ENCODE results near the gene CBY2. TPM values are rescaled to one million over a fixed set of nuclear protein-coding genes. Genes with fewer than 3 reads are reported as not detected.
A peak's percentile ranks its signal among the peaks of the same experiment; 100 is the strongest.

CBY2 gene
- total RNA-seq, 6 donors from 2014 or later: not detected

GRCh38 chr13:45691251-45691650, 10.9 kb upstream of the CBY2 start:
- DNase-seq (no peak), ATAC-seq (ENCODE audit: low FRiP score in 2 of 2) (no peak)
- no peak for TF ChIP-seq CTCF (IDR thresholded peaks at IDR 0.05)
- no peak for TF ChIP-seq EP300 (IDR thresholded peaks at IDR 0.05)
- no peak for TF ChIP-seq POLR2AphosphoS5 (IDR thresholded peaks at IDR 0.05)
- TF ChIP-seq POLR2A (IDR thresholded peaks at IDR 0.05): no peak
- Histone ChIP-seq H3K36me3 (no peaks in the 10 kb centered on the region), H3K27ac (no peak overlapping the region), H3K4me3 (no peak overlapping the region), H3K4me1 (no peaks in the 10 kb centered on the region), H3K9me3 (no peaks in the 10 kb centered on the region), H3K27me3 (no peaks in the 10 kb centered on the region)
- 94 to 99% methylated on average over 4 of the region's 4 CpGs for WGBS, 2 donors

- WGBS, 2 donors: 62 to 77% methylated on average over 1 of the region's 1 CpG
- TF ChIP-seq CTCF (IDR thresholded peaks at IDR 0.05) (no peak), EP300 (IDR thresholded peaks at IDR 0.05) (no peak), POLR2A (IDR thresholded peaks at IDR 0.05) (no peak), POLR2AphosphoS5 (IDR thresholded peaks at IDR 0.05) (no peak)
Observed at GRCh38 chr13:45691667-45692066, 10.5 kb upstream of the CBY2 start.

GRCh38 chr13:45695198-45695730, 6.9 kb upstream of the CBY2 start:
- no peaks in the 10 kb centered on the region for H3K36me3 ChIP-seq
- no peak overlapping the region for H3K27ac ChIP-seq
- 45 to 46% methylated on average over 5 of the region's 5 CpGs for WGBS, 2 donors
- H3K4me1 ChIP-seq: peaks cover 0 to 8% (median 3%) of the 10 kb centered on the region in 4 donors
- H3K9me3 ChIP-seq: no peaks in the 10 kb centered on the region
- TF ChIP-seq POLR2AphosphoS5 (IDR thresholded peaks at IDR 0.05): no peak
- no peak for TF ChIP-seq EP300 (IDR thresholded peaks at IDR 0.05)
- TF ChIP-seq CTCF (IDR thresholded peaks at IDR 0.05): no peak
- no peak for TF ChIP-seq POLR2A (IDR thresholded peaks at IDR 0.05)
- ATAC-seq (ENCODE audit: low FRiP score in 2 of 2) (peak in 1 of 2 donors; percentile 57), DNase-seq (no peak)
- H3K27me3 ChIP-seq: no peaks in the 10 kb centered on the region
- no peak overlapping the region for H3K4me3 ChIP-seq

More at GRCh38 chr13:45691667-45692066, 10.5 kb upstream of the CBY2 start:
- H3K27ac ChIP-seq: no peak overlapping the region
- H3K27me3 ChIP-seq: no peaks in the 10 kb centered on the region
- DNase-seq: no peak
- no peak overlapping the region for H3K4me3 ChIP-seq
- no peak for ATAC-seq (ENCODE audit: low FRiP score in 2 of 2)
- peaks cover 0 to 4% (median under 1%) of the 10 kb centered on the region in 4 donors for H3K4me1 ChIP-seq
- H3K9me3 ChIP-seq: no peaks in the 10 kb centered on the region
- no peaks in the 10 kb centered on the region for H3K36me3 ChIP-seq

GRCh38 chr13:45696610-45697226, 5.4 kb upstream of the CBY2 start:
- H3K9me3 ChIP-seq: no peaks in the 10 kb centered on the region
- no peak overlapping the region for H3K4me3 ChIP-seq
- DNase-seq (no peak), ATAC-seq (ENCODE audit: low FRiP score in 2 of 2) (no peak)
- TF ChIP-seq CTCF (IDR thresholded peaks at IDR 0.05) (no peak), EP300 (IDR thresholded peaks at IDR 0.05) (no peak), POLR2AphosphoS5 (IDR thresholded peaks at IDR 0.05) (no peak), POLR2A (IDR thresholded peaks at IDR 0.05) (no peak)
- no peaks in the 10 kb centered on the region for H3K36me3 ChIP-seq
- WGBS, 2 donors: 51 to 52% methylated on average over 2 of the region's 2 CpGs
- H3K27me3 ChIP-seq: no peaks in the 10 kb centered on the region
- H3K4me1 ChIP-seq: peaks cover 0 to 8% (median 3%) of the 10 kb centered on the region in 4 donors
- H3K27ac ChIP-seq: no peak overlapping the region

Measured in upper lobe of left lung (tissue), 6 donors.